D341Med (cell line): ENCODE data around the gene CCL4L2.
"Not testable (repeated sequence)": the region's sequence is repeated elsewhere in the genome, so short reads cannot be mapped to it uniquely, and the experiment has no call there.

Source experiments
- DNase-seq: peaks from one replicate; pipeline ENCODE4 v3.0.0; 2012; ENCODE audit warnings: low spot score

Gene CCL4L2

GRCh38 chr17:36221581-36222100 is 10.8 kb downstream of the CCL4L2 start:
- DNase-seq, result not testable (repeated sequence)

GRCh38 chr17:36222967-36223366 is 12.1 kb downstream of the CCL4L2 start:
- DNase-seq, result not testable (repeated sequence)

DNA sequence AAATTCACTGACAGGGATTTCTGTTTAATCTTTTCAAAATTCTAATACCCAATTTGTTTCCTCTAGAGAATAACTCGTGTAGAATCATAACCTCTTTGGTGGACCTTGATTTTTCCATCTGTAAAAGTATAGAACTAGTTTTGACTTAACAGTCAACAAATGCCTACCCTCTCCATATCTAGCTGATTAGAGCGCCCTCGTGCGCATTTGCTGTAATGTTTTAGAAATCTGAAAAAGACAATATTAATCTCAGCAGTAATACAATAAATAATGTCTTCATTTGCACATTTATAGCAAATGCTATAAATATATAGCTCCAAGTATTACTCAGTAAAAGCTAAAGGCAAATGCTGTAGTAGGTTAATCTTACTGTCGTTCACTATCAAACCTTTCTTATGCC is 18.8 kb downstream of the CCL4L2 start:
- DNase-seq, result not testable (repeated sequence)

- DNase-seq, result not testable (repeated sequence)
Measured at GRCh38 chr17:36242046-36242445, 31.2 kb downstream of the CCL4L2 start.
